PFSK-1 (cell line): ENCODE measurements around the gene GABBR2.

Experiments
- FOXP2 ChIP-seq: optimal IDR thresholded peaks from 2 replicates; pipeline ENCODE3; 2011; ENCODE audit warnings: borderline replicate concordance, control low read depth, inconsistent platforms; ENCODE audit not compliant: insufficient read depth; ENCODE audit errors: extremely low read length, extremely low read depth
- POLR2AphosphoS5 ChIP-seq: IDR thresholded peaks from 2 replicates; pipeline ENCODE4 v1.6.1; 2012; ENCODE audit warnings: low read depth, mild to moderate bottlenecking, control low read depth, low read length, moderate library complexity
- SIN3A ChIP-seq: IDR thresholded peaks from 2 replicates; pipeline ENCODE4 v1.6.1; 2012; ENCODE audit warnings: mild to moderate bottlenecking, low read length, moderate library complexity, borderline replicate concordance; ENCODE audit not compliant: insufficient read depth
- TAF1 ChIP-seq: IDR thresholded peaks from 2 replicates; pipeline ENCODE4 v1.6.1; 2012; ENCODE audit warnings: low read length, control low read depth, borderline replicate concordance; ENCODE audit not compliant: insufficient read depth
- TF ChIP-seq, protein P1 (sequence below), 2 experiments: IDR thresholded peaks; 2 replicates each; pipeline versions ENCODE4 v1.6.1 to v1.8.0; 2011 to 2012; ENCODE audit warnings: low read depth in 2 of 2, low read length in 2 of 2, control low read depth in 1 of 2, inconsistent platforms in 1 of 2, mild to moderate bottlenecking in 1 of 2, moderate library complexity in 1 of 2; ENCODE audit not compliant: insufficient read depth in 1 of 2

GABBR2 gene

GRCh38 chr9:98351370-98351769 lies 357.4 kb downstream of the GABBR2 start:
- TF ChIP-seq, protein P1, sequence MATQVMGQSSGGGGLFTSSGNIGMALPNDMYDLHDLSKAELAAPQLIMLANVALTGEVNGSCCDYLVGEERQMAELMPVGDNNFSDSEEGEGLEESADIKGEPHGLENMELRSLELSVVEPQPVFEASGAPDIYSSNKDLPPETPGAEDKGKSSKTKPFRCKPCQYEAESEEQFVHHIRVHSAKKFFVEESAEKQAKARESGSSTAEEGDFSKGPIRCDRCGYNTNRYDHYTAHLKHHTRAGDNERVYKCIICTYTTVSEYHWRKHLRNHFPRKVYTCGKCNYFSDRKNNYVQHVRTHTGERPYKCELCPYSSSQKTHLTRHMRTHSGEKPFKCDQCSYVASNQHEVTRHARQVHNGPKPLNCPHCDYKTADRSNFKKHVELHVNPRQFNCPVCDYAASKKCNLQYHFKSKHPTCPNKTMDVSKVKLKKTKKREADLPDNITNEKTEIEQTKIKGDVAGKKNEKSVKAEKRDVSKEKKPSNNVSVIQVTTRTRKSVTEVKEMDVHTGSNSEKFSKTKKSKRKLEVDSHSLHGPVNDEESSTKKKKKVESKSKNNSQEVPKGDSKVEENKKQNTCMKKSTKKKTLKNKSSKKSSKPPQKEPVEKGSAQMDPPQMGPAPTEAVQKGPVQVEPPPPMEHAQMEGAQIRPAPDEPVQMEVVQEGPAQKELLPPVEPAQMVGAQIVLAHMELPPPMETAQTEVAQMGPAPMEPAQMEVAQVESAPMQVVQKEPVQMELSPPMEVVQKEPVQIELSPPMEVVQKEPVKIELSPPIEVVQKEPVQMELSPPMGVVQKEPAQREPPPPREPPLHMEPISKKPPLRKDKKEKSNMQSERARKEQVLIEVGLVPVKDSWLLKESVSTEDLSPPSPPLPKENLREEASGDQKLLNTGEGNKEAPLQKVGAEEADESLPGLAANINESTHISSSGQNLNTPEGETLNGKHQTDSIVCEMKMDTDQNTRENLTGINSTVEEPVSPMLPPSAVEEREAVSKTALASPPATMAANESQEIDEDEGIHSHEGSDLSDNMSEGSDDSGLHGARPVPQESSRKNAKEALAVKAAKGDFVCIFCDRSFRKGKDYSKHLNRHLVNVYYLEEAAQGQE (IDR thresholded peaks at IDR 0.05; ENCODE audit: insufficient read depth in 1 of 2, low read depth in 2 of 2, low read length in 2 of 2): no peak
- TF ChIP-seq POLR2AphosphoS5 (no peak), FOXP2 (no peak), TAF1 (no peak), SIN3A (no peak)

GRCh38 chr9:98347642-98348041 lies 361.1 kb downstream of the GABBR2 start:
- TF ChIP-seq FOXP2: no peak
- no peak for TF ChIP-seq POLR2AphosphoS5
- TF ChIP-seq TAF1: no peak
- TF ChIP-seq, protein P1 (IDR thresholded peaks at IDR 0.05; ENCODE audit: insufficient read depth in 1 of 2, low read depth in 2 of 2, low read length in 2 of 2): no peak

- TF ChIP-seq TAF1 (no peak), SIN3A (no peak), FOXP2 (no peak), POLR2AphosphoS5 (no peak)
- TF ChIP-seq, protein P1 (IDR thresholded peaks at IDR 0.05; ENCODE audit: insufficient read depth in 1 of 2, low read depth in 2 of 2, low read length in 2 of 2): no peak
Measured at GRCh38 chr9:98345011-98345410, 363.7 kb downstream of the GABBR2 start.

DNA sequence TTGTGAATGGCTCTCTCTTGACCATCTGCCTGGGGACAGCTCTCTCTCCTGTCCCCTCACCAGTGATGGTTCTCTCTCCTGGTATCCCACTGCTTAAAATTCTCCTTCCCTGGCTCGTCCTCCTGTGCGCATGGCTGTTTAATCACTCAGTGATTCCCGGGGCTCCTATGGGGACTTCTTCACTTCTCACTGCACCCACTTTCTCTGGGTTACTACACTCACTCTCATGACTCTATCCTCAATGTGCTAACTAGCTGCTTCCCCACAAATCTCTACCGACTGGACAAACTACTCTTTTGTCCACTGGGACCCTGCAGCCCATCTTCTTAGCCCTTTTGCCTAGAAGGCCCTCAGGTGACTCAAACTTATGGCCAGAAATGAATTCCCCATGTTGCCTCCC lies 364.2 kb downstream of the GABBR2 start:
- no peak for TF ChIP-seq SIN3A
- TF ChIP-seq TAF1: no peak
- TF ChIP-seq POLR2AphosphoS5: no peak
- TF ChIP-seq, protein P1 (IDR thresholded peaks at IDR 0.05; ENCODE audit: insufficient read depth in 1 of 2, low read depth in 2 of 2, low read length in 2 of 2): no peak
- TF ChIP-seq FOXP2: no peak

DNA sequence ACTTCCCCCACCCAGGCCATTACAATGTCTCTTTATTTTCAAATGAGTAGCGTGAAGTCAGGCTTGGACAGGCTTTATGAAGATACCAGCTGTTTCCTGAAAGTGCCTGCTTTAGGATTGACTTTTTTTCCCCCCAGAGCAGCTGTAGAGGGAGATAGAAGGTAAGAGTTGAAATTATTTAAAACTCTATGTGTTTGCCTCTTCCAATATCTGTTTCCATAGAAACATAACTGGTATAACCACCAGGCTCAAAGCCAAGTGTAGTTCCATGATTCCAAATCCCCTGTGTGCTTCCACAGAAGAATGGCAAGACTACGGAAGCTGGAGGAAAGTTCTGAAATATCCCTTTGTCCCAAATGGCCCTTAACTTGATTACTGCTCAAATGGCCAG lies 365.9 kb downstream of the GABBR2 start:
- no peak for TF ChIP-seq POLR2AphosphoS5
- TF ChIP-seq, protein P1 (IDR thresholded peaks at IDR 0.05; ENCODE audit: insufficient read depth in 1 of 2, low read depth in 2 of 2, low read length in 2 of 2): no peak
- no peak for TF ChIP-seq TAF1
- no peak for TF ChIP-seq SIN3A
- TF ChIP-seq FOXP2: no peak
